Neural progenitor cell (in vitro differentiated cells): ENCODE results near the gene NTHL1. TPM values are rescaled to one million over a fixed set of nuclear protein-coding genes. Genes with fewer than 3 reads are reported as not detected.

Source experiments
- DNase-seq: peaks from one replicate; pipeline ENCODE4 v3.0.0-alpha.2; 2016; ENCODE audit warnings: low spot score
- H2AFZ ChIP-seq: fragments of 200-600 bp; sonication (generic); replicated peaks from 2 replicates; pipeline ENCODE4 v1.6.1; 2016; ENCODE audit warnings: antibody characterized with exemption
- H3F3A ChIP-seq: fragments of 200-600 bp; sonication (generic); 2 replicates; pipeline ENCODE4 v1.6.1; 2016; ENCODE audit warnings: antibody characterized with exemption, low read depth
- H3K27ac ChIP-seq: fragments of 200-600 bp; sonication (generic); 2 replicates; pipeline ENCODE4 v1.5.1; 2016; ENCODE audit warnings: mild to moderate bottlenecking
- H3K27me3 ChIP-seq: fragments of 200-600 bp; sonication (generic); 2 replicates; pipeline ENCODE4 v1.6.1; 2016; ENCODE audit warnings: mild to moderate bottlenecking, moderate library complexity
- H3K36me3 ChIP-seq: fragments of 200-600 bp; sonication (generic); 2 replicates; pipeline ENCODE4 v1.5.1; 2016
- H3K4me1 ChIP-seq: fragments of 200-600 bp; sonication (generic); 2 replicates; pipeline ENCODE4 v1.6.1; 2016; ENCODE audit warnings: mixed run types
- H3K4me2 ChIP-seq: fragments of 200-600 bp; sonication (generic); 2 replicates; pipeline ENCODE4 v1.6.1; 2016
- H3K4me3 ChIP-seq: fragments of 200-600 bp; sonication (generic); 2 replicates; pipeline ENCODE4 v1.5.1; 2016
- H3K79me2 ChIP-seq: fragments of 200-600 bp; sonication (generic); 2 replicates; pipeline ENCODE4 v1.6.1; 2016; ENCODE audit warnings: low read depth
- H3K9ac ChIP-seq: fragments of 200-600 bp; sonication (generic); 2 replicates; pipeline ENCODE4 v1.6.1; 2016
- H3K9me3 ChIP-seq: fragments of 200-600 bp; sonication (generic); 2 replicates; pipeline ENCODE4 v1.5.1; 2016; ENCODE audit warnings: low read depth
- H4K20me1 ChIP-seq: fragments of 200-600 bp; sonication (generic); 2 replicates; pipeline ENCODE4 v1.6.1; 2016; ENCODE audit warnings: low read depth
- H3K27ac Mint-ChIP-seq: 3 replicates; pipeline ENCODE4 v1.8.0; 2021; ENCODE audit warnings: mixed read lengths
- H3K27me3 Mint-ChIP-seq: 2 replicates; pipeline ENCODE4 v1.8.0; 2022; ENCODE audit warnings: low read depth, mild to moderate bottlenecking, inconsistent platforms, moderate library complexity, mixed read lengths; ENCODE audit not compliant: insufficient read depth
- H3K36me3 Mint-ChIP-seq: 3 replicates; pipeline ENCODE4 v1.8.0; 2021; ENCODE audit warnings: mixed read lengths
- H3K4me1 Mint-ChIP-seq: 3 replicates; pipeline ENCODE4 v1.8.0; 2021; ENCODE audit warnings: mixed read lengths
- H3K4me3 Mint-ChIP-seq: 3 replicates; pipeline ENCODE4 v1.8.0; 2021; ENCODE audit warnings: mild to moderate bottlenecking, moderate library complexity, mixed read lengths
- H3K9me3 Mint-ChIP-seq: 3 replicates; pipeline ENCODE4 v1.8.0; 2020; ENCODE audit warnings: mixed read lengths
- CTCF ChIP-seq: fragments of 200-600 bp; sonication (generic); IDR thresholded peaks from 2 replicates; pipeline ENCODE4 v1.5.1; 2017; ENCODE audit warnings: antibody characterized with exemption, mild to moderate bottlenecking
- EZH2 ChIP-seq: fragments of 200-600 bp; sonication (generic); IDR thresholded peaks from 2 replicates; pipeline ENCODE4 v1.6.1; 2017; ENCODE audit warnings: antibody characterized with exemption, mild to moderate bottlenecking, moderate library complexity
- EZH2phosphoT487 ChIP-seq: fragments of 200-600 bp; sonication (generic); IDR thresholded peaks from 2 replicates; pipeline ENCODE4 v1.6.1; 2017; ENCODE audit warnings: antibody characterized with exemption
- total RNA-seq: library from RNA; depleted of rRNA; stranded (reverse); fragments of >200 nt; gene quantifications from 2 replicates; pipeline ENCODE4 v1.2.3, GENCODE V29; 2015; ENCODE audit warnings: low replicate concordance

NTHL1 gene
- total RNA-seq, 1 donor from 2014 or later: 26.3 TPM

DNA sequence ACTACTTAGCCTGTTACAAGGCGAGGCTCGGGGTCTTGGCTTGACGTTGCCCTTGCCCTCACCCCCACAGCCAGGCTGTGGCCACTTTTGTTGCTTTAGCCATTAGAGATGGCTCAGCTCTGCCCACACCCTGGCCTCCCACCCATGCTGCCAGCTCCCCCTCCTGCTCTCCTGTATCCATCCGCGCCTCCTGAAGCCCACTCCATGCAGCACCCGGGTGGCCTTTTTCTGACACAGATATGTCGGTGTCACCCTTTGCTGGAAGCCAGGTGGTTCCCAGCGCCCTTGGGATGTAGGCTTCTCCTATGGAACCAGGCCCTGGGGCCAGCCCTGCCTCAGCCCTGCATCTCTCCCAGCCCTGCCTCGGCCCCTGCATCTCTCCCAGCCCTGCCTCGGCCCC is 9.8 kb upstream of the NTHL1 start:
- Histone ChIP-seq H4K20me1 (no peaks in the 10 kb centered on the region), H3K4me3 (no peak overlapping the region), H3K27me3 (no peaks in the 10 kb centered on the region), H3K9ac (no peak overlapping the region), H3K4me2 (no peak overlapping the region), H2AFZ (no peak overlapping the region), H3K4me1 (peaks cover 7% of the 10 kb centered on the region), H3K79me2 (no peaks in the 10 kb centered on the region), H3F3A (peaks cover 11% of the 10 kb centered on the region), H3K27ac (no peak overlapping the region), H3K9me3 (no peaks in the 10 kb centered on the region), H3K36me3 (no peaks in the 10 kb centered on the region)
- no peak overlapping the region for H3K27ac Mint-ChIP-seq
- no peak overlapping the region for H3K4me3 Mint-ChIP-seq
- H3K9me3 Mint-ChIP-seq: no peaks in the 10 kb centered on the region
- peaks cover 11% of the 10 kb centered on the region for H3K4me1 Mint-ChIP-seq
- no peak for TF ChIP-seq CTCF
- TF ChIP-seq EZH2: no peak
- TF ChIP-seq EZH2phosphoT487: no peak
- DNase-seq: no peak
- H3K36me3 Mint-ChIP-seq: peaks cover 2% of the 10 kb centered on the region
- peaks cover 2% of the 10 kb centered on the region for H3K27me3 Mint-ChIP-seq

- H3K4me3 Mint-ChIP-seq: no peak overlapping the region
- TF ChIP-seq EZH2 (no peak), CTCF (peak; percentile 37)
- peaks cover 2% of the 10 kb centered on the region for H3K27me3 Mint-ChIP-seq
- peaks cover 11% of the 10 kb centered on the region for H3K4me1 Mint-ChIP-seq
- H3K9me3 Mint-ChIP-seq: no peaks in the 10 kb centered on the region
- no peak overlapping the region for H3K27ac Mint-ChIP-seq
- no peaks in the 10 kb centered on the region for H3K79me2 ChIP-seq
- no peak overlapping the region for H3K9ac ChIP-seq
- H3K4me1 ChIP-seq: peaks cover 7% of the 10 kb centered on the region
- no peaks in the 10 kb centered on the region for H3K27me3 ChIP-seq
- H3F3A ChIP-seq: peaks cover 11% of the 10 kb centered on the region
- H3K4me3 ChIP-seq: no peak overlapping the region
- H4K20me1 ChIP-seq: no peaks in the 10 kb centered on the region
- H3K9me3 ChIP-seq: no peaks in the 10 kb centered on the region
- H3K4me2 ChIP-seq: no peak overlapping the region
- peak; percentile 59 for DNase-seq
- no peaks in the 10 kb centered on the region for H3K36me3 ChIP-seq
- peaks cover 2% of the 10 kb centered on the region for H3K36me3 Mint-ChIP-seq
- H2AFZ ChIP-seq: no peak overlapping the region
- no peak overlapping the region for H3K27ac ChIP-seq
These were observed 9.2 kb upstream of the NTHL1 start for GRCh38 chr16:2056681-2057407.

DNA sequence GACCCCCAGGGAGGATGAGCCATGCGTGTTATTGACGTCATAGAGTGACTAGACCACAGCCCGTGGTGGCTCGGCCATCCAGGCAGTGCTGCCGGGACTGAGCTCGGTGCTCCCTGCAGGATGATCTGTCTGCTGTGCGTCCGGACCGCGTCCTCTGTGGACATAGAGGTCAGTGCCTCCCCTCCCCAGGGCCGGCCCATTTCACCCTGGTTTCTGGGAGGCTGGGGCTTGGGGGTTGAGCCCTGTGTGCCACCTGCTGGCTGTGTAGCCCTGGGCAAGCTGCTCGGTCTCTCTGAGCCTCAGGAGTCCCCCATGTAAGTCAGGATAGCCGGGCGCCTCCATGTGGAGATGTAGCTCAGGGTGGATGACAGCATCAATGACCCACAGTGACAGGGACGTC is 8.4 kb upstream of the NTHL1 start:
- Mint-ChIP-seq H3K27me3 (peaks cover 2% of the 10 kb centered on the region), H3K36me3 (peaks cover 2% of the 10 kb centered on the region), H3K27ac (no peak overlapping the region), H3K4me3 (no peak overlapping the region), H3K9me3 (no peaks in the 10 kb centered on the region), H3K4me1 (peaks cover 11% of the 10 kb centered on the region)
- H3K4me2 ChIP-seq: no peak overlapping the region
- H3K9me3 ChIP-seq: no peaks in the 10 kb centered on the region
- no peak for TF ChIP-seq CTCF
- TF ChIP-seq EZH2: no peak
- no peak for TF ChIP-seq EZH2phosphoT487
- H3K36me3 ChIP-seq: no peaks in the 10 kb centered on the region
- no peaks in the 10 kb centered on the region for H3K27me3 ChIP-seq
- peaks cover 11% of the 10 kb centered on the region for H3F3A ChIP-seq
- H3K9ac ChIP-seq: no peak overlapping the region
- no peak overlapping the region for H2AFZ ChIP-seq
- DNase-seq: no peak
- H3K4me1 ChIP-seq: peaks cover 7% of the 10 kb centered on the region
- H3K27ac ChIP-seq: no peak overlapping the region
- H3K79me2 ChIP-seq: no peaks in the 10 kb centered on the region
- H4K20me1 ChIP-seq: no peaks in the 10 kb centered on the region
- no peak overlapping the region for H3K4me3 ChIP-seq
